Choroid plexus epithelial cell (primary cell): ENCODE results near the gene LMF2.
A peak's percentile ranks its signal among the peaks of the same experiment; 100 is the strongest.

Source experiments
- DNase-seq: peaks from one replicate; pipeline ENCODE4 v3.0.0-alpha.2; 2010; ENCODE audit warnings: low read depth
- H3K4me3 ChIP-seq: 2 replicates; pipeline ENCODE4 v1.5.1; 2011; ENCODE audit warnings: low read depth, mild to moderate bottlenecking, control low read depth, low read length, moderate library complexity
- CTCF ChIP-seq: conservative IDR thresholded peaks from 2 replicates; pipeline ENCODE4 v1.5.1; 2011; ENCODE audit warnings: low read depth, mild to moderate bottlenecking, control low read depth, inconsistent platforms, low read length, moderate library complexity

Gene LMF2, protein sequence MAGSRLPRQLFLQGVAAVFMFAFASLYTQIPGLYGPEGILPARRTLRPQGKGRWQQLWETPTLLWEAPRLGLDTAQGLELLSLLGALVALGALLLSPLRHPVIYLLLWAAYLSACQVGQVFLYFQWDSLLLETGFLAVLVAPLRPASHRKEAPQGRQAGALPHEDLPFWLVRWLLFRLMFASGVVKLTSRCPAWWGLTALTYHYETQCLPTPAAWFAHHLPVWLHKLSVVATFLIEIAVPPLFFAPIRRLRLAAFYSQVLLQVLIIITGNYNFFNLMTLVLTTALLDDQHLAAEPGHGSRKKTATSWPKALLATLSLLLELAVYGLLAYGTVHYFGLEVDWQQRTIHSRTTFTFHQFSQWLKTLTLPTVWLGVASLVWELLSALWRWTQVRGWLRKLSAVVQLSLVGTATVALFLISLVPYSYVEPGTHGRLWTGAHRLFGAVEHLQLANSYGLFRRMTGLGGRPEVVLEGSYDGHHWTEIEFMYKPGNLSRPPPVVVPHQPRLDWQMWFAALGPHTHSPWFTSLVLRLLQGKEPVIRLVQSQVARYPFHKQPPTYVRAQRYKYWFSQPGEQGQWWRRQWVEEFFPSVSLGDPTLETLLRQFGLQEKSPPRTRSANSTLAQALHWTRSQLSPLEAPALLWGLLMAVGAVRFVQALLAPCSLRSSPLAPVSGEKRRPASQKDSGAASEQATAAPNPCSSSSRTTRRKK

DNA sequence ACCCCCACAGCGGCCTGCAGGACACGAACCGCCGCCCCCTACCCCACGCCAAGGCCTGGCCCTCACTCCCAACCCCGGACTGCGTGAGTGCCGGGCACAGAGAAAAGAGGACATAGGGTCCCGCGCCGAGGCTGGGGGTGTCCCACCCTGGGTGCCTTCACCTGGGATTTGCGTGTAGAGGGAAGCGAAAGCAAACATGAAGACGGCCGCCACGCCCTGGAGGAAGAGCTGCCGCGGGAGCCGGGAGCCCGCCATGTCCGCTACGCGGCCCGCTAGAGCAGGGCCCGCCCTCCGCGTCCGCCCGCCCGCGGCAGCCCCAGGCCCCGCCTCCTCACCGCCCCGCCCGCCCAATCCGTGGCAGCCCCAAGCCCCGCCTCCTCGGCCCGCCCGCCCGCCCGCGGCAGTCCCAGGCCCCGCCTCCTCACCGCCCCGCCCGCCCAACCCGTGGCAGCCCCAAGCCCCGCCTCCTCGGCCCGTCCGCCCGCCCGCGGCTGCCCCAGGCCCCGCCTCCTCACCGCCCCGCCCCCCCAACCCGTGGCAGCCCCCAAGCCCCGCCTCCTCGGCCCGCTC lies at the start of gene LMF2:
TSS of gene LMF2 (minus strand) at position 282 of the 570 bp plus-strand sequence. CDS start at position 255, 27 bp downstream.
- peak within 1 kb of the TSS; percentile 95 for H3K4me3 ChIP-seq
- TF ChIP-seq CTCF, result no peak
- no peak for DNase-seq

DNA sequence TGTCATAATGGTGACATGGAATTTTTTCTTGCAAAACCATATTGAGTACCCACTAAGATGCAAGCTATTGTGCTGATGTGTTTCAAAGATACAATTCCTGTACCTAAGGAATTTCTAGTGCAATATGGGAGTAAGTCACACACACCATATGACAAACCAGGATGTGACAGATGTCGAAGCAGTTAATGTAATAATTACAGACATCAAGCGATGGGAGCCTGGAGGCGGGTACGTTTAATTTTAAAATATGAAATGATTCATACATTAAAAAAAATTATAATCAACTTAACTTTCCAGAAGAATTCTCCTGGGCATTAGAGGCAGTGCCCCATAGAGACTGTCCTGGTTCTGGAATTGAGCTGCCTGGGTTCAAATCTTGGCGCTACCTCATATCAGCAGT lies 49.2 kb upstream of the LMF2 start:
- TF ChIP-seq CTCF, result no peak
- H3K4me3 ChIP-seq, result no peak overlapping the region
- no peak for DNase-seq

GRCh38 chr22:50553310-50553709 lies 45.8 kb upstream of the LMF2 start:
- DNase-seq, result no peak
- no peak for TF ChIP-seq CTCF
- no peak overlapping the region for H3K4me3 ChIP-seq

- no peak overlapping the region for H3K4me3 ChIP-seq
- DNase-seq, result no peak
- no peak for TF ChIP-seq CTCF
These were observed 43.8 kb upstream of the LMF2 start for GRCh38 chr22:50551160-50551752.

DNA sequence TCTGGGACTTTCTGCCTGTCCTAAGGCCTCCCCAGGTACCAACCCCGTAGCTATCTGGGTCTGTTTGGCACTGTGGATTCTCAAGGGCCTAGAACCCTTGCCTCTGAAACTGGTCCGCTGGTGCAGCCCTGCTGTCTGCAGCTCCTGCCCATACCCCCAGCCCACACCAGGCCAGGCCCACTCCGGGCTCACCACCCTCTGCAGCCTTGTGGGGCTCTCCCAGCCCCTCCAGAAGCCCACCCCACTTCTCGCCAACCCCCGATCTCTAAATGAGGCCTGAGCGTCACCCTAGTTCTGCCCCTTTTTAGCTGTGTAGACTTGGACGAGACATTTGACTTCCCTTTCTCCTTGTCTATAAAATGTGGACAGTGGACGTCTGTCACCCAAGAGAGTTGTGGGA lies 42.9 kb upstream of the LMF2 start:
- no peak for TF ChIP-seq CTCF
- H3K4me3 ChIP-seq, result no peak overlapping the region
- DNase-seq, result no peak

DNA sequence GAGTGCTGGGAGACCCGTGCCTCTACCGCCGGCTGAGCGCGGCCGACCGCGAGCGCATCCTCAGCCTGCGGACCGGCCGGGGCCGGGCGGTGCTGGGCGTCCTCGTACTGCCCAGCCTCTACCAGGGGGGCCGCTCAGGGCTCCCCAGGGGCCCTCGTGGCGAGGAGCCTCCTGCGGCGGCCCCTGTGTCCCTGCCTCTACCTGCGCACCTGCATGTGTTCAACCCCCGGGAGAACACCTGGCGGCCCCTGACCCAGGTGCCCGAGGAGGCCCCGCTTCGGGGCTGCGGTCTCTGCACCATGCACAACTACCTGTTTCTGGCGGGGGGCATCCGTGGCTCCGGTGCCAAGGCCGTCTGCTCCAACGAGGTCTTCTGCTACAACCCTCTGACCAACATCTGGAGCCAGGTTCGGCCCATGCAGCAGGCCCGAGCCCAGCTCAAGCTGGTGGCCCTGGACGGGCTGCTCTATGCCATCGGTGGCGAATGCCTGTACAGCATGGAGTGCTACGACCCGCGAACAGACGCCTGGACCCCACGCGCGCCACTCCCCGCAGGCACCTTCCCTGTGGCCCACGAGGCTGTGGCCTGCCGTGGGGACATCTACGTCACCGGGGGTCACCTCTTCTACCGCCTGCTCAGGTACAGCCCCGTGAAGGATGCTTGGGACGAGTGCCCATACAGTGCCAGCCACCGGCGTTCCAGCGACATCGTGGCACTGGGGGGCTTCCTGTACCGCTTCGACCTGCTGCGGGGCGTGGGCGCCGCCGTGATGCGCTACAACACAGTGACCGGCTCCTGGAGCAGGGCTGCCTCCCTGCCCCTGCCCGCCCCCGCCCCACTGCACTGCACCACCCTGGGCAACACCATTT lies 41.7 kb upstream of the LMF2 start:
- no peak for TF ChIP-seq CTCF
- DNase-seq, result no peak
- no peak overlapping the region for H3K4me3 ChIP-seq
